ENCODE results near the gene RNF11. TPM values are rescaled to one million over a fixed set of nuclear protein-coding genes. Genes with fewer than 3 reads are reported as not detected.
A peak's percentile ranks its signal among the peaks of the same experiment; 100 is the strongest.
"Not testable (repeated sequence)": the region's sequence is repeated elsewhere in the genome, so short reads cannot be mapped to it uniquely, and the experiment has no call there.

Gene RNF11
- total RNA-seq, 1 donor = 199 TPM

- no peak for DNase-seq (ENCODE audit: insufficient read length, low spot score, missing footprints)
- H3K27me3 ChIP-seq (ENCODE audit: insufficient read depth, low read length) = no peaks in the 10 kb centered on the region
- H3K9me3 ChIP-seq (ENCODE audit: low read depth, low read length) = no peaks in the 10 kb centered on the region
- TF ChIP-seq CTCF (IDR thresholded peaks at IDR 0.05; ENCODE audit: extremely low read depth, low read depth, low read length) = no peak
- H2AFZ ChIP-seq (ENCODE audit: low read length) = no peak overlapping the region
- H3K4me2 ChIP-seq (ENCODE audit: insufficient read depth, low read length) = no peak overlapping the region
- H3K4me3 ChIP-seq (ENCODE audit: insufficient read depth, low read length) = no peak overlapping the region
- peaks cover 9% of the 10 kb centered on the region for H3K4me1 ChIP-seq (ENCODE audit: insufficient read depth, low read length)
- peaks cover 3% of the 10 kb centered on the region for H3K79me2 ChIP-seq (ENCODE audit: insufficient read depth, low read length)
- H4K20me1 ChIP-seq (ENCODE audit: insufficient read depth, low read length) = no peaks in the 10 kb centered on the region
- no peaks in the 10 kb centered on the region for H3K36me3 ChIP-seq (ENCODE audit: insufficient read depth, low read length)
- H3K27ac ChIP-seq (ENCODE audit: low read depth, low read length) = no peak overlapping the region
These were observed 5.5 kb upstream of the RNF11 start for GRCh38 chr1:51230501-51231078.

- H3K27ac ChIP-seq (ENCODE audit: low read depth, low read length) = no peak overlapping the region
- H2AFZ ChIP-seq (ENCODE audit: low read length) = no peak overlapping the region
- no peaks in the 10 kb centered on the region for H3K36me3 ChIP-seq (ENCODE audit: insufficient read depth, low read length)
- no peak overlapping the region for H3K4me3 ChIP-seq (ENCODE audit: insufficient read depth, low read length)
- H4K20me1 ChIP-seq (ENCODE audit: insufficient read depth, low read length) = no peaks in the 10 kb centered on the region
- H3K9me3 ChIP-seq (ENCODE audit: low read depth, low read length) = no peaks in the 10 kb centered on the region
- no peak overlapping the region for H3K4me2 ChIP-seq (ENCODE audit: insufficient read depth, low read length)
- no peak for TF ChIP-seq CTCF (IDR thresholded peaks at IDR 0.05; ENCODE audit: extremely low read depth, low read depth, low read length)
- H3K79me2 ChIP-seq (ENCODE audit: insufficient read depth, low read length) = peaks cover 7% of the 10 kb centered on the region
- DNase-seq (ENCODE audit: insufficient read length, low spot score, missing footprints) = peak; percentile 62
- no peaks in the 10 kb centered on the region for H3K27me3 ChIP-seq (ENCODE audit: insufficient read depth, low read length)
- H3K4me1 ChIP-seq (ENCODE audit: insufficient read depth, low read length) = peaks cover 12% of the 10 kb centered on the region
These were observed 5.0 kb upstream of the RNF11 start for GRCh38 chr1:51231120-51231519.

DNA sequence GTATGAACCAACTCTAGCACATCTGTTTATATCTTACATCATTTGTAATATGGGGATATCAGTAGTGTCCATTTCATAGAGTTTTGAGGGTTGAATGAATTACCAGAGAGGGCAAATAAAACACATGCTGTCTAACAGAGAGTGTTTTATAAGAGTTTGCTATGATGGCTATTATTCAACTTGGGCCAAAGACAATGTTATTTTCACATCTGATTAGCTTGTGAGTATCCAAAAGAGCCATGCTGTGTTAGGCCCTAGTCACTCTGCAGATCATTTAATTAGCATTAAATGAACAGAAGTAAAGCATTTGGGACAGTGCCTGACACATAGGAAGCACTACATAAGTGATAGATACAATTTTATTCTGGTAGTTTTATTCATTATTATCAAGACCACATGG, 4.2 kb upstream of the RNF11 start:
- H3K9me3 ChIP-seq (ENCODE audit: low read depth, low read length) = no peaks in the 10 kb centered on the region
- no peak overlapping the region for H2AFZ ChIP-seq (ENCODE audit: low read length)
- no peaks in the 10 kb centered on the region for H4K20me1 ChIP-seq (ENCODE audit: insufficient read depth, low read length)
- no peak overlapping the region for H3K4me3 ChIP-seq (ENCODE audit: insufficient read depth, low read length)
- H3K4me1 ChIP-seq (ENCODE audit: insufficient read depth, low read length) = peaks cover 12% of the 10 kb centered on the region
- DNase-seq (ENCODE audit: insufficient read length, low spot score, missing footprints) = no peak
- H3K4me2 ChIP-seq (ENCODE audit: insufficient read depth, low read length) = no peak overlapping the region
- no peak for TF ChIP-seq CTCF (IDR thresholded peaks at IDR 0.05; ENCODE audit: extremely low read depth, low read depth, low read length)
- H3K27me3 ChIP-seq (ENCODE audit: insufficient read depth, low read length) = no peaks in the 10 kb centered on the region
- H3K36me3 ChIP-seq (ENCODE audit: insufficient read depth, low read length) = no peaks in the 10 kb centered on the region
- H3K79me2 ChIP-seq (ENCODE audit: insufficient read depth, low read length) = peaks cover 13% of the 10 kb centered on the region
- no peak overlapping the region for H3K27ac ChIP-seq (ENCODE audit: low read depth, low read length)

- Histone ChIP-seq H3K79me2 (ENCODE audit: insufficient read depth, low read length) (peaks cover 35% of the 10 kb centered on the region), H3K4me1 (ENCODE audit: insufficient read depth, low read length) (peaks cover 23% of the 10 kb centered on the region), H4K20me1 (ENCODE audit: insufficient read depth, low read length) (peaks cover 17% of the 10 kb centered on the region)
- not testable (repeated sequence) for H3K4me2 ChIP-seq (ENCODE audit: insufficient read depth, low read length); H3K27ac ChIP-seq (ENCODE audit: low read depth, low read length); H3K36me3 ChIP-seq (ENCODE audit: insufficient read depth, low read length); H2AFZ ChIP-seq (ENCODE audit: low read length); DNase-seq (ENCODE audit: insufficient read length, low spot score, missing footprints); H3K4me3 ChIP-seq (ENCODE audit: insufficient read depth, low read length); H3K9me3 ChIP-seq (ENCODE audit: low read depth, low read length); H3K27me3 ChIP-seq (ENCODE audit: insufficient read depth, low read length)
These were observed 1.8 kb upstream of the RNF11 start for GRCh38 chr1:51234236-51234635.

All from osteoblast (primary cell).